Measurements from ENCODE around the gene CLPSL2.
A peak's percentile ranks its signal among the peaks of the same experiment; 100 is the strongest.

CLPSL2 gene

GRCh38 chr6:35736253-35736894, 40.0 kb upstream of the CLPSL2 start:
- H3K18ac ChIP-seq (ENCODE audit: low read length): no peak overlapping the region
- H3K4me1 ChIP-seq (ENCODE audit: control insufficient read depth in 1 of 2, insufficient read depth in 2 of 2, low read length in 2 of 2): peaks cover 7 to 8% of the 10 kb centered on the region in 2 experiments
- no peak overlapping the region for H2BK12ac ChIP-seq (ENCODE audit: low read length)
- no peaks in the 10 kb centered on the region for H3K27me3 ChIP-seq (ENCODE audit: insufficient read depth, low read length)
- no peak overlapping the region for H2AFZ ChIP-seq (ENCODE audit: insufficient read depth, low read length, poor library complexity)
- no peaks in the 10 kb centered on the region for H3K36me3 ChIP-seq (ENCODE audit: control insufficient read depth in 1 of 2, insufficient read depth in 2 of 2, low read length in 2 of 2)
- H3K23ac ChIP-seq (ENCODE audit: low read length): no peak overlapping the region
- H3K79me1 ChIP-seq (ENCODE audit: low read length): peaks cover 6% of the 10 kb centered on the region
- no peak overlapping the region for H2BK5ac ChIP-seq (ENCODE audit: low read depth, low read length, poor library complexity)
- peak; percentile 37 to 76 for DNase-seq
- no peak overlapping the region for H3K4me3 ChIP-seq (ENCODE audit: low read depth, low read length)
- H4K12ac ChIP-seq (ENCODE audit: low read depth, low read length): no peak overlapping the region
- no peak overlapping the region for H2BK120ac ChIP-seq (ENCODE audit: insufficient read depth, low read length, poor library complexity)
- H3K9ac ChIP-seq (ENCODE audit: low read length): no peak overlapping the region
- no CpG with 5 or more reads among the region's 8 CpGs for WGBS (ENCODE audit: extremely low coverage, insufficient coverage, insufficient read length)
- no peak overlapping the region for H4K8ac ChIP-seq (ENCODE audit: low read depth, low read length)
- H3K9me3 ChIP-seq (ENCODE audit: insufficient read depth, low read depth, low read length): peaks cover 2% of the 10 kb centered on the region
- no peaks in the 10 kb centered on the region for H3K79me2 ChIP-seq (ENCODE audit: control insufficient read depth, insufficient read depth, low read length, poor library complexity)
- H3K14ac ChIP-seq (ENCODE audit: low read length): no peak overlapping the region
- no peak overlapping the region for H4K91ac ChIP-seq (ENCODE audit: low read depth, low read length)
- no peak overlapping the region for H3K4ac ChIP-seq (ENCODE audit: low read depth, low read length)
- H2AK5ac ChIP-seq (ENCODE audit: low read length): no peak overlapping the region
- H3K4me2 ChIP-seq (ENCODE audit: low read length): no peak overlapping the region
- no peak overlapping the region for H3K27ac ChIP-seq (ENCODE audit: low read depth, low read length)

- no peaks in the 10 kb centered on the region for H3K27me3 ChIP-seq (ENCODE audit: insufficient read depth, low read length)
- H3K4me3 ChIP-seq (ENCODE audit: low read depth, low read length): no peak within 1 kb of the TSS
- H2AFZ ChIP-seq (ENCODE audit: insufficient read depth, low read length, poor library complexity): no peak within 1 kb of the TSS
- peaks cover 2% of the 10 kb centered on the region for H3K9me3 ChIP-seq (ENCODE audit: insufficient read depth, low read depth, low read length)
- no peak within 1 kb of the TSS for H2BK120ac ChIP-seq (ENCODE audit: insufficient read depth, low read length, poor library complexity)
- no peak within 1 kb of the TSS for H3K4ac ChIP-seq (ENCODE audit: low read depth, low read length)
- peak within 1 kb of the TSS; percentile 6 for H2BK12ac ChIP-seq (ENCODE audit: low read length)
- H2BK5ac ChIP-seq (ENCODE audit: low read depth, low read length, poor library complexity): no peak within 1 kb of the TSS
- no peak within 1 kb of the TSS for H4K8ac ChIP-seq (ENCODE audit: low read depth, low read length)
- no peak within 1 kb of the TSS for H3K18ac ChIP-seq (ENCODE audit: low read length)
- peaks cover 7 to 8% of the 10 kb centered on the region in 2 experiments for H3K4me1 ChIP-seq (ENCODE audit: control insufficient read depth in 1 of 2, insufficient read depth in 2 of 2, low read length in 2 of 2)
- no peak within 1 kb of the TSS for H3K4me2 ChIP-seq (ENCODE audit: low read length)
- H3K27ac ChIP-seq (ENCODE audit: low read depth, low read length): no peak within 1 kb of the TSS
- no peak within 1 kb of the TSS for H4K12ac ChIP-seq (ENCODE audit: low read depth, low read length)
- H3K36me3 ChIP-seq (ENCODE audit: control insufficient read depth in 1 of 2, insufficient read depth in 2 of 2, low read length in 2 of 2): no peaks in the 10 kb centered on the region
- H2AK5ac ChIP-seq (ENCODE audit: low read length): no peak within 1 kb of the TSS
- no peak for DNase-seq
- H3K14ac ChIP-seq (ENCODE audit: low read length): no peak within 1 kb of the TSS
- no CpG with 5 or more reads among the region's 10 CpGs for WGBS (ENCODE audit: extremely low coverage, insufficient coverage, insufficient read length)
- H3K23ac ChIP-seq (ENCODE audit: low read length): no peak within 1 kb of the TSS
- H3K9ac ChIP-seq (ENCODE audit: low read length): no peak within 1 kb of the TSS
- peaks cover 2% of the 10 kb centered on the region for H3K79me1 ChIP-seq (ENCODE audit: low read length)
- no peaks in the 10 kb centered on the region for H3K79me2 ChIP-seq (ENCODE audit: control insufficient read depth, insufficient read depth, low read length, poor library complexity)
- no peak within 1 kb of the TSS for H4K91ac ChIP-seq (ENCODE audit: low read depth, low read length)
These were observed 39.4 kb upstream of the CLPSL2 start, which contains the start of gene ARMC12 for GRCh38 chr6:35736982-35737412. TSS of gene ARMC12 (plus strand) at chr6:35737032. CDS start at chr6:35737109, 77 bp downstream.

GRCh38 chr6:35737413-35738211, 38.8 kb upstream of the CLPSL2 start:
- no CpG with 5 or more reads among the region's 16 CpGs for WGBS (ENCODE audit: extremely low coverage, insufficient coverage, insufficient read length)

GRCh38 chr6:35739645-35740524, 36.5 kb upstream of the CLPSL2 start:
- no peaks in the 10 kb centered on the region for H3K36me3 ChIP-seq (ENCODE audit: control insufficient read depth in 1 of 2, insufficient read depth in 2 of 2, low read length in 2 of 2)
- H2BK12ac ChIP-seq (ENCODE audit: low read length): peak overlapping the region; percentile 7
- H2AFZ ChIP-seq (ENCODE audit: insufficient read depth, low read length, poor library complexity): no peak overlapping the region
- H3K9ac ChIP-seq (ENCODE audit: low read length): no peak overlapping the region
- peaks cover 2% of the 10 kb centered on the region for H3K9me3 ChIP-seq (ENCODE audit: insufficient read depth, low read depth, low read length)
- H3K79me2 ChIP-seq (ENCODE audit: control insufficient read depth, insufficient read depth, low read length, poor library complexity): no peaks in the 10 kb centered on the region
- no peak overlapping the region for H4K91ac ChIP-seq (ENCODE audit: low read depth, low read length)
- no peak overlapping the region for H2AK5ac ChIP-seq (ENCODE audit: low read length)
- no peak overlapping the region for H3K4me3 ChIP-seq (ENCODE audit: low read depth, low read length)
- no peak overlapping the region for H3K27ac ChIP-seq (ENCODE audit: low read depth, low read length)
- H3K14ac ChIP-seq (ENCODE audit: low read length): no peak overlapping the region
- no peaks in the 10 kb centered on the region for H3K27me3 ChIP-seq (ENCODE audit: insufficient read depth, low read length)
- H3K23ac ChIP-seq (ENCODE audit: low read length): no peak overlapping the region
- peak overlapping the region; percentile 55 for H4K8ac ChIP-seq (ENCODE audit: low read depth, low read length)
- no peak overlapping the region for H4K12ac ChIP-seq (ENCODE audit: low read depth, low read length)
- DNase-seq: no peak
- H3K18ac ChIP-seq (ENCODE audit: low read length): no peak overlapping the region
- H3K4ac ChIP-seq (ENCODE audit: low read depth, low read length): no peak overlapping the region
- no peak overlapping the region for H2BK5ac ChIP-seq (ENCODE audit: low read depth, low read length, poor library complexity)
- WGBS (ENCODE audit: extremely low coverage, insufficient coverage, insufficient read length): no CpG with 5 or more reads among the region's 5 CpGs
- H2BK120ac ChIP-seq (ENCODE audit: insufficient read depth, low read length, poor library complexity): no peak overlapping the region
- no peak overlapping the region for H3K4me2 ChIP-seq (ENCODE audit: low read length)
- H3K4me1 ChIP-seq (ENCODE audit: control insufficient read depth in 1 of 2, insufficient read depth in 2 of 2, low read length in 2 of 2): peaks cover 5 to 12% of the 10 kb centered on the region in 2 experiments
- no peaks in the 10 kb centered on the region for H3K79me1 ChIP-seq (ENCODE audit: low read length)

More at GRCh38 chr6:35737413-35738211, 38.8 kb upstream of the CLPSL2 start:
- peaks cover 5 to 8% of the 10 kb centered on the region in 2 experiments for H3K4me1 ChIP-seq (ENCODE audit: control insufficient read depth in 1 of 2, insufficient read depth in 2 of 2, low read length in 2 of 2)
- H2BK12ac ChIP-seq (ENCODE audit: low read length): peak overlapping the region; percentile 6
- H3K27me3 ChIP-seq (ENCODE audit: insufficient read depth, low read length): no peaks in the 10 kb centered on the region
- H3K9ac ChIP-seq (ENCODE audit: low read length): no peak overlapping the region
- no peaks in the 10 kb centered on the region for H3K79me1 ChIP-seq (ENCODE audit: low read length)
- H3K79me2 ChIP-seq (ENCODE audit: control insufficient read depth, insufficient read depth, low read length, poor library complexity): no peaks in the 10 kb centered on the region
- H2BK120ac ChIP-seq (ENCODE audit: insufficient read depth, low read length, poor library complexity): no peak overlapping the region
- peaks cover 2% of the 10 kb centered on the region for H3K9me3 ChIP-seq (ENCODE audit: insufficient read depth, low read depth, low read length)
- no peak overlapping the region for H3K18ac ChIP-seq (ENCODE audit: low read length)
- H2AFZ ChIP-seq (ENCODE audit: insufficient read depth, low read length, poor library complexity): no peak overlapping the region
- H4K12ac ChIP-seq (ENCODE audit: low read depth, low read length): no peak overlapping the region
- no peak overlapping the region for H2BK5ac ChIP-seq (ENCODE audit: low read depth, low read length, poor library complexity)
- no peaks in the 10 kb centered on the region for H3K36me3 ChIP-seq (ENCODE audit: control insufficient read depth in 1 of 2, insufficient read depth in 2 of 2, low read length in 2 of 2)
- H3K14ac ChIP-seq (ENCODE audit: low read length): no peak overlapping the region
- no peak overlapping the region for H2AK5ac ChIP-seq (ENCODE audit: low read length)
- no peak overlapping the region for H3K4me3 ChIP-seq (ENCODE audit: low read depth, low read length)
- H3K23ac ChIP-seq (ENCODE audit: low read length): no peak overlapping the region
- no peak overlapping the region for H3K27ac ChIP-seq (ENCODE audit: low read depth, low read length)
- no peak overlapping the region for H4K8ac ChIP-seq (ENCODE audit: low read depth, low read length)
- H3K4me2 ChIP-seq (ENCODE audit: low read length): no peak overlapping the region
- H4K91ac ChIP-seq (ENCODE audit: low read depth, low read length): no peak overlapping the region
- DNase-seq: peak in 1 of 2 donors; percentile 84
- no peak overlapping the region for H3K4ac ChIP-seq (ENCODE audit: low read depth, low read length)

Data from trophoblast cell (in vitro differentiated cells and primary cell).